GM19328 (cell line): ENCODE data around the gene CFAP251.
"Not testable (repeated sequence)": the region's sequence is repeated elsewhere in the genome, so short reads cannot be mapped to it uniquely, and the experiment has no call there.

Experiments used
- ATAC-seq: cut with Tn5 transposase; IDR thresholded peaks from one replicate; pipeline ENCODE4 v1.9.1; 2021; ENCODE audit warnings: mild to moderate bottlenecking, moderate library complexity; ENCODE audit not compliant: unreplicated experiment

CFAP251 gene

DNA sequence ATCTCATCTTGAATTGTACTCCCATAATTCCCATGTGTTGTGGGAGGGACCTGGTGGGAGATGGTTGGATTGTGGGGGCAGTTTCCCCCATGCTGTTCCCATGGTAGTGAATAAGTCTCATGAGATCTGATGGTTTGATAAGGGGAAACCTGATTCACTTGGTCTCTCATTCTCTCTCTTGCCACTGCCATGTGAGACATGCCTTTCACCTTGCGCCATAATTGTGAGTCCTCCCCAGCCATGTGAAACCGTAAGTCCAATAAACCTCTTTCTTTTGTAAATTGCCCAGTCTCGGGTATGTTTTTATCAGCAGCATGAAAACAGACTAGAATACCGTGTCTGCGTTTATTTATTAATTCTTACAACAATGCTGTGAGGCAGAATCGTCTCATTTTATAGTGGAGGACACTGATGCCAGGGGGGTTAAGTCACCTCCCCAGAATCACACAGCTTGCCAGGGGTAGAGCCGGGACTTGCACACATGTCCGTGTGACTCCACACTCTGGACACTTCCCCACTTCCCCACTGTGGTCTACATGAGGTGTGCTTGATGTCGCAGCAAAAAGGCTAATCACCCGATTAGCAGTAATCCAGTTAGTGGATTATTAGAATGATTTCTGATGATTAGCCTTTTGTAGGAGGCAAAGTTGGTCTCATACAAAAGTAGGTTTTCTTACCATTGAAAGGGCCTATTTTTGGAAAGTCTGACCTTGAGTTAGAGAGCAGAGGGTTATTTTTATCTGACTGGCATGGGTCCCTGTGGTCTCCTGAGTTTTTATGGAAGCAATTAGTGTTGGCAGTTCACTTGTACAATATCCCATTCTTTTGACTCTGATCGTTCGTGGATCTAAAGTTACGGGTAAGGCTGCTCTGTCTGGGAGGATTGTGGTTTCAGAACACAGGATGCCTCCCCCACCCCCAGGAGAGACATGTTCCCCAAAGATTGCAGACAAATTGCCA, 55.9 kb downstream of the CFAP251 start:
- ATAC-seq = no peak

DNA sequence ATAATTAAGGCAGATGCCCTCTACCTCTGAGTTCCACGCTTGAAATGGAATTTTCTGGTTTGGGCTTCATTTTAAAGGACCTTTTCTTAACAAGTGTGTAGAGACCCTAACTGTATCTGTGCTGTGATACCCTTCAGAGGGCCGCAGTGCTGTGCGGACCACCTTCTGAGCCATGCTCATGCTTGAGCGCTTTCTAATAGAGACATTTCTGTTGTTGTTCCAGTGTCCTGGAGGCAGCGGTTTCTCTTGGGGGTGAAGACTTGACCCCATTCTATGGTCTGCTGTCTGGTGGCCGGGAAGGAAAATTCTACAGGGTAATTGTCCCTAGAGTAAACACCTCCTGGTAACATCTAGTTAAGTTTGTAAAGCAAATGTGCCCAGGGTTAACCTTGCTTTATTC, 56.6 kb downstream of the CFAP251 start:
- no peak for ATAC-seq

- no peak for ATAC-seq
These were observed 58.6 kb downstream of the CFAP251 start for GRCh38 chr12:121976950-121977349.

DNA sequence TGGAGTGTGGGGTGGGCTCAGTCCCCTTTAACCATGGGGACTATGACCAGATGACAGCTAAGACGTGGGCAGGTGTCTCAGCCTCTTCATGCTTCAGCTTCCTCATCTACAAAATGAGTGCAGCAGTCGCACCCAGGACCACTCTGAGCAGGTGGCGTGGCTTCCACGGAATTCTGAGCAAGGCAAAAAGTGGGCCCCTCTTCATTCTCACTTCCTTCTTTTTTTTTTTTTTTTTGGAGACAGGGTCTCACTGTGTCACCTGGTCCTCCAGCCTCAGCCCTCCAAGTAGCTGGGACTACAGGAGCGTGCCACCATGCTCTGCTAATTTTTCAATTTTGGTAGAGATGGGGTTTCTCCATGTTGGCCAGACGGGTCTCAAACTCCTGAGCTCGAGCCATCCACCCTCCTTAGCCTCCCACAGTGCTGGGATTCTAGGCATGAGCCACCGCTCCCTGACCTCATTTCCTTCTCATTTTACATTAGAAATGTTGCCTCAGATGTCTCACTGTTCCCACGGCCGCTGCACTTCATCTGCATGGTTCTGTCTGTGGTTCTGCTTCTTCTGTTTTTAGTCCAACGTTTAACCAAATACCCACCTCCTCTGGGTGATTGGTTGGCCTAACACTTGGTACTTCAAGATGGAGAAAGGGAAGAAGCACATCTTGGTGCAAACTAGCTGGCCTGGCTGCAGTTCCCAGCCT, 61.9 kb downstream of the CFAP251 start:
- ATAC-seq = no peak

- no peak for ATAC-seq
These were observed 62.5 kb downstream of the CFAP251 start for GRCh38 chr12:121980892-121981272.

DNA sequence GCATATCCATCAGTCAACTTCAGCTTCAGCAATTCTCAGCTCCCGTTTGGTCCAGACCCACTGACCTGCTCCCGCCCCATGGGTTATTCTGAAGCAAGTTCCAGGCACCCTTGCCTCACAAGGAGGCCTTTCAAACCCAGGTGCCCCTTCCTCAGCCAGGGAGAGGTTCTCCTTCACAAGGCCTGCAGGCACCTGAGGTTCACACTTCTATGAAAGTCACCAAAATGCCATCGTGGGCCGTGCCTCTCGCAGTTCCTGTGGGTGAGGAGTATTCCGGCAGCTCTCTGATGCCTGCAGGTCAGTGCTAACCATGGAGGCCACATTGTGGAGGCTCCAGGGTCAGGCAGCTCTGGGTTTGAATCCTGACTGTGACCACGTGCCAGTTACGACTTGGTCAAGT, 63.1 kb downstream of the CFAP251 start:
- ATAC-seq = no peak

DNA sequence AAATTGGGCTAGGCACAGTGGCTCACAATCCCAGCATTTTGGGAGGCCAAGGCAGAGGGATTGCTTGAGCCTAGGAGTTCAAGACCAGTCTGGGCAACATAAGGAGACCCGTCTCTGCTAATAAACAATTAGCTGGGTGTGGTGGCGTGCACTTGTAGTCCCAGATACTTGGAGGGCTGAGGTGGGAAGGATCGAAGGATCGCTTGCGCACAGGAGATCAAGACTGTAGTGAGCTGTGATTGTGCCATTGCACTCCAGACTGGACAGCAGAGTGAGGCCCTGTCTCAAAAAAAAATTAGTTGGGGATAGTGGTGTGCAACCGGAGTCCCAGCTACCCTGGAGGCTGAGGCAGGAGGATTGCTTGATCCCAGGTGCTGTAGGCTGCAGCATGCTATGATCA, 64.6 kb downstream of the CFAP251 start:
- no peak for ATAC-seq

GRCh38 chr12:121983536-121984210, 65.3 kb downstream of the CFAP251 start:
- ATAC-seq = no peak

GRCh38 chr12:121986489-121987245, 68.3 kb downstream of the CFAP251 start:
- no peak for ATAC-seq

DNA sequence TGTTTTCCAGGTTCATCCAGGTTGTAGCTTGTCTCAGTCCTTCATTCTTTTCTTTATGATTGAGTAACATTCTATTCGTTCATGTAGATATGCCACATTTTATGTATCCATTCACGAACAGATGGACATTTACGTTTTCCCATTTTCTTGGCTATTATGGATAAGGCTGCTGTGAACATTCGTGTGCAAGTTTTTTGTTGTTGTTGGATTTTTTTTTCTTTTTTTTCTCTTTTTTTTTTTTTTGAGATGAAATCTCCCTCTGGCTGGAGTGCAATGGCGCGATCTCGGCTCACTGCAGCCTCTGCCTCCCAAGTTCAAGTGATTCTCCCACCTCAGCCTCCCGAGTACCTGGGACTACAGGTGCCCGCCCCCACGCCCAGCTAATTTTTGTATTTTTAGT, 70.1 kb downstream of the CFAP251 start:
- not testable (repeated sequence) for ATAC-seq

DNA sequence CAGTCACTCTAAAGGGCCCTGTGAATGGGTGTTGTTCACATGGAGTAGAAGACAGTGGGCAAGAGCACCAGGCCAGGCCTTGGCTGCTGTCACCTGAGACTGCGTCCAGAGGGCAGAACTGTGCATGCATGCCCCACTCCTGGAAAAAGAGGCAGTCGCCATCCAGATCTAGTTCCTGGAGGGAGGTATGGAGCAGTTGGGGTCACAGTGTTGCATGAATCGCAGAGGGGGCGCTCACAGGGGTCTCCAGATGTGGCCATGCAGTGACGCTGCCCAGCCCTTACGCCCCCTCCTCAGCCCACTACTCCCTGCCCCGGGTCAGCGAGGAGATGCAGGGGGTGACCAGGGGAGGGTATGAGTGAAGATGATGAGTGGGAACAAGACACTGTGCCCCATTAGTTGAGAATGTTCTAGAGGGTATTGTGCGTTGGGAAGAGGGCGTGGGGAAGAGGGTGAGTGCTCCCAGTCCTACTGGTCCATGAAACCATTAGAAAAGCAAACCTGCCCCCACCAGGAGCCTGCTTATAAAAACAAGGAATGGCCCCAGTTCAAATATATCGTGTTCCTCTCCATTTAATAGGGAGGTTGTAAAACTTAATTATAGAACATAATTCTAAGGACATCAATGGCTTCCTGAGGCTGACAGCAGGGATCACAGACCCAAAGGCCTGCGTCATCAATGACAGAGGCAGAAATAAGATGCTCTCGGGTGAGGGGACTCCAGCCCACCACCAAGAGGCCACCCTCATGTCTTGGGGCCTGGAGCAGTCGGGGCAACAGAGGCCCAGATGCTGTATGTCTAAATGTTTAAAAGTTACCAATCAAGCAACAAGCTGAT, 71.1 kb downstream of the CFAP251 start:
- ATAC-seq = no peak

- ATAC-seq = no peak
These were observed 71.8 kb downstream of the CFAP251 start for GRCh38 chr12:121990114-121990647.

- peak; percentile 55 for ATAC-seq
These were observed 72.6 kb downstream of the CFAP251 start for GRCh38 chr12:121990692-121991603.

- peak; percentile 66 for ATAC-seq
These were observed 73.9 kb downstream of the CFAP251 start for GRCh38 chr12:121992059-121992879.

DNA sequence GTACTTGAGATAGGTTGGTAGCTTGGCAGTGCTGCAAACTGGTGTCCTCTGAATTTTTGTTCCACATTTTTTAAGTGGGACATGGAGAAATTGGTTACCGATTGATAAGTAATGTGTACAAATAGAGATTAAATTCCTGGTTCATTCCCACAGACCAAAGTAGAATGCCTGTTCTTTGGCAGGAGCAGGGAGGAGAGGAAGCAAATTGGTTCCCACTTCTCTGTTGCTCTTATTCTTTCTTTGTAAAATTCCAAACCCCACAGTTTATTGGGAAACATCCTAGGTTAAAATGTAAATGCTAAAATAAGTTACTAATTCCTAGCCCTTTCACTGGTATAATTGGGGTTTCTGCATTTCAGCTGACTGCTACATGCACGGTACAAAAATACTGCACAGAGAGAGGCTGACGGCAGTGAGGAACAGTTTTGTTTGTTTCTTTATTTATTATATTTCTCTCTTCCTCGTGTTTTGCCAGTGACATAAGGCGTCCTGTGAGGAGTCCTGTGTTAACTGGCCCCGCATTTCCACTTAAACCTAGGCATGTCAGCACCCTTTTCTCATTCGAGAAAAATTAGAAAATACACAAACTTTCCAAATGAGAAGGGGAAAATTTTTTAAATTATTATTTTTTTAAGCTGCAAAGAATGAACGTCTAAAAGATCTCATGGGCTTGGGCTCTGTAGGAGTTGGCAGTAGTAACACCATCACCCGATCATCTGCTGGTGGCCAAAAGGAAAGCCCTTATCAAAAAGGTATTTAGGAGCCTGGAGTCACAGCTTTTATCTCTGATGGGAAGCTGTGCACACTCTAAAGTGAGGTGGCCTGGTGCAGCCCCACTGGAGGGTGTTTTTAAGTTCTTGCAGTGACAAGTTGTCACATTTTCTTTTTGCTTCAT, 77.9 kb downstream of the CFAP251 start:
- ATAC-seq = no peak

DNA sequence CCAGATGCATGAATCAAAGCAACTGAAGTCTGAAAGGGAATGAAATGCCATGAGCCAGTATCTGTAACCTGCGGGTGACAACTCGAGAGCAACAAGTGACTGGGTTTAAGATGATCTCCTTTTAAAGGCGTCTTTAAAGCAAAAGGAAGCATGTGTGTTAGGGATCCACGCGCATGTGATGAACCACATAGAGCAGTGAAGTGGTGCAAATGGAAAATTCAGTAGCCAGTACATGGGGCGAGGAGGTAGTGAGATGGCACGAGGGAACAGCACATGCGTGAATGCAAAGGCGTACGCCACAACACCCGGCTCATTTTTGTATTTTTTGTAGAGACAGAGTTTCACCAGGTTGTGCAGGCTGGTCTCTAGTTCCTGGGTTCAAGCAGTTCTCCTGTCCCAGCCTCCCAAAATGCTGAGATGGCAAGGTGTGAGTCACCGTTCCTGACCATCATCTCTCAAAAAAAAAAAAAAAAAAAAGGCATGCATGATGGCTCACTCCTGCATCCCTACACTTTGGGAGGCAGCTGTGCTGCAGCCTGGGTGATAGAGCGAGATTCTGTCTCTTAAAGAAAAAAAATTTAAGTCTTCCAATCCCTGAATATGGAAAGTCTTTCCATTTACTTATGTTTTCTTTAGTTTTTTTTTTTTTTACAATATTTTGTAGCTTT, 78.7 kb downstream of the CFAP251 start:
- ATAC-seq = no peak
